Left lung (tissue), 10 donors: ENCODE measurements around the gene RCCD1. TPM values are rescaled to one million over a fixed set of nuclear protein-coding genes. Genes with fewer than 3 reads are reported as not detected.
A peak's percentile ranks its signal among the peaks of the same experiment; 100 is the strongest.

ENCODE experiments used
- ATAC-seq: fragments of 200-7000 bp; cut with Tn5 transposase; one replicate; pipeline ENCODE4 v1.9.1; 2020; ENCODE audit warnings: moderate library complexity
- DNase-seq, 4 donors: peaks; one replicate each; pipeline ENCODE4 v3.0.0-alpha.2; 2013 to 2020
- H3K27ac ChIP-seq, 2 donors: fragments of 200-600 bp; sonication (generic) in 1 of 2; one replicate each; pipeline versions ENCODE4 v1.5.0 to v1.8.0; 2020 to 2021
- H3K27me3 ChIP-seq, 2 donors: fragments of 200-600 bp; sonication (generic) in 1 of 2; one replicate each; pipeline versions ENCODE4 v1.5.0 to v1.8.0; 2020 to 2021
- H3K36me3 ChIP-seq, 2 donors: fragments of 200-600 bp; sonication (generic) in 1 of 2; one replicate each; pipeline versions ENCODE4 v1.5.0 to v1.8.0; 2020 to 2021
- H3K4me1 ChIP-seq, 2 donors: fragments of 200-600 bp; one replicate each; pipeline ENCODE4 v1.8.0; 2021
- H3K4me3 ChIP-seq, 2 donors: fragments of 200-600 bp; sonication (generic) in 1 of 2; one replicate each; pipeline versions ENCODE4 v1.5.0 to v1.8.0; 2020 to 2021; ENCODE audit warnings: mild to moderate bottlenecking in 1 of 2
- H3K9me3 ChIP-seq, 2 donors: fragments of 200-600 bp; sonication (generic) in 1 of 2; one replicate each; pipeline versions ENCODE4 v1.5.0 to v1.8.0; 2020 to 2021
- CTCF ChIP-seq, 2 donors: fragments of 200-600 bp; sonication (generic) in 1 of 2; IDR thresholded peaks; one replicate each; pipeline versions ENCODE4 v1.5.0 to v1.8.0; 2021; ENCODE audit warnings: antibody characterized with exemption in 2 of 2
- intact Hi-C, 2 donors: fragments of 100-400 bp; cut with DNase I; formaldehyde crosslinking; loops; one replicate each; pipeline versions ENCODE4 v1.11.2 to v1.14.2; 2022
- polyA plus RNA-seq, 6 donors: library from polyadenylated mRNA; unstranded; fragments of 120-200 nt; gene quantifications; one replicate each; pipeline ENCODE4 v1.2.1, GENCODE V29; 2013; ENCODE audit not compliant: insufficient read length in 6 of 6
- total RNA-seq, 2 donors: library from RNA; stranded (reverse); fragmentation: NEBNext Ultra II Directional; extraction: Animal tissue kit (Norgen Biotek cat#: 25700); gene quantifications; one replicate each; pipeline ENCODE4 v1.2.1, GENCODE V29; 2021
- donor health status: DM: no; HTN: yes; CAD: no.
- donor health status: DM: no; HTN: no; CAD: no.

The RCCD1 gene
- total and polyA plus RNA-seq, 8 donors = 9.8 to 21.2 (median 18.0) TPM

GRCh38 chr15:90932660-90932991 is 22.1 kb upstream of the RCCD1 start:
- ATAC-seq (no peak), DNase-seq (no peak)
- TF ChIP-seq CTCF (IDR thresholded peaks at IDR 0.05) = peak in 1 of 2 donors; percentile 51
- H3K27me3 ChIP-seq = no peaks in the 10 kb centered on the region
- peaks cover 0 to 3% of the 10 kb centered on the region in 2 donors for H3K36me3 ChIP-seq
- no peaks in the 10 kb centered on the region for H3K9me3 ChIP-seq
- intact Hi-C loops = no loop called here
- H3K4me1 ChIP-seq = peaks cover 36 to 82% of the 10 kb centered on the region in 2 donors
- H3K4me3 ChIP-seq = peak overlapping the region; percentile 57 to 69
- H3K27ac ChIP-seq = peak overlapping the region; percentile 90 to 96

- Histone ChIP-seq H3K27me3 (no peaks in the 10 kb centered on the region), H3K36me3 (peaks cover 0 to 10% of the 10 kb centered on the region in 2 donors), H3K4me3 (no peak overlapping the region), H3K27ac (peak overlapping the region in 1 of 2 donors; percentile 96), H3K9me3 (no peaks in the 10 kb centered on the region), H3K4me1 (peaks cover 36 to 75% of the 10 kb centered on the region in 2 donors)
- intact Hi-C loops = no loop called here
- ATAC-seq (no peak), DNase-seq (no peak)
- TF ChIP-seq CTCF (IDR thresholded peaks at IDR 0.05) = no peak
These were observed 21.4 kb upstream of the RCCD1 start for GRCh38 chr15:90933301-90933700.

- DNase-seq (peak; percentile 67 to 95 (median 88)), ATAC-seq (peak; percentile 67)
- Histone ChIP-seq H3K4me1 (peaks cover 32 to 64% of the 10 kb centered on the region in 2 donors), H3K36me3 (peaks cover 0 to 21% of the 10 kb centered on the region in 2 donors), H3K27ac (peak overlapping the region; percentile 77 to 79), H3K27me3 (no peaks in the 10 kb centered on the region), H3K9me3 (no peaks in the 10 kb centered on the region), H3K4me3 (peak overlapping the region; percentile 79 to 83)
- peak; percentile 89 to 94 for TF ChIP-seq CTCF (IDR thresholded peaks at IDR 0.05)
- intact Hi-C loops = no loop called here
These were observed 20.3 kb upstream of the RCCD1 start for GRCh38 chr15:90934256-90934948.

- TF ChIP-seq CTCF (IDR thresholded peaks at IDR 0.05) = no peak
- DNase-seq = peak; percentile 87 to 99 (median 95)
- Histone ChIP-seq H3K9me3 (no peaks in the 10 kb centered on the region), H3K27ac (peak within 1 kb of the TSS; percentile 77 to 79), H3K4me3 (peak within 1 kb of the TSS; percentile 79 to 83), H3K4me1 (peaks cover 30 to 63% of the 10 kb centered on the region in 2 donors), H3K27me3 (no peaks in the 10 kb centered on the region), H3K36me3 (peaks cover 0 to 28% of the 10 kb centered on the region in 2 donors)
- peak; percentile 86 for ATAC-seq
- intact Hi-C loops = no loop called here
These were observed 19.5 kb upstream of the RCCD1 start, which contains the start of gene UNC45A for GRCh38 chr15:90934949-90935751. Gene UNC45A (plus strand): TSS chr15:90935285. CDS start chr15:90935325, 40 bp downstream.

- Histone ChIP-seq H3K9me3 (no peaks in the 10 kb centered on the region), H3K36me3 (peaks cover 0 to 45% of the 10 kb centered on the region in 2 donors), H3K4me1 (peaks cover 17 to 48% of the 10 kb centered on the region in 2 donors), H3K27me3 (no peaks in the 10 kb centered on the region), H3K27ac (no peak overlapping the region), H3K4me3 (no peak overlapping the region)
- no peak for ATAC-seq
- DNase-seq = no peak
- TF ChIP-seq CTCF (IDR thresholded peaks at IDR 0.05) = no peak
- intact Hi-C loops = no loop called here
These were observed 17.9 kb upstream of the RCCD1 start for GRCh38 chr15:90936823-90937222.
